Keratinocyte (primary cell): Measurements from ENCODE around the gene ARL15. TPM values are rescaled to one million over a fixed set of nuclear protein-coding genes. Genes with fewer than 3 reads are reported as not detected.

Experiments used
- DNase-seq: peaks from one replicate; pipeline ENCODE4 v3.0.0-alpha.2; 2011; ENCODE audit warnings: low read depth, missing footprints, low spot score
- FAIRE-seq: peaks from 2 replicates; lab custom pipeline; 2011; peaks lifted over from hg19 to GRCh38; lab: Jason Lieb, UNC
- H2AFZ ChIP-seq: 2 replicates; pipeline ENCODE4 v1.6.0; 2012; ENCODE audit warnings: low read length, control low read depth, inconsistent platforms; ENCODE audit not compliant: control insufficient read depth
- H3K27ac ChIP-seq: 2 replicates; pipeline ENCODE4 v1.5.1; 2011; ENCODE audit warnings: low read length; ENCODE audit not compliant: control insufficient read depth, insufficient read depth
- H3K27me3 ChIP-seq: 3 replicates; pipeline ENCODE4 v1.6.0; 2011; ENCODE audit warnings: low read length; ENCODE audit not compliant: control insufficient read depth, insufficient read depth; ENCODE audit errors: extremely low read depth
- H3K36me3 ChIP-seq, 2 experiments: 2 replicates in 1 of 2; 3 replicates in 1 of 2; pipeline ENCODE4 v1.5.1; 2011; ENCODE audit warnings: low read length in 2 of 2, mild to moderate bottlenecking in 1 of 2; ENCODE audit not compliant: control insufficient read depth in 2 of 2, insufficient read depth in 2 of 2; ENCODE audit errors: extremely low read depth in 1 of 2
- H3K4me1 ChIP-seq: 3 replicates; pipeline ENCODE4 v1.5.1; 2011; ENCODE audit warnings: low read length; ENCODE audit not compliant: control insufficient read depth, insufficient read depth; ENCODE audit errors: extremely low read depth
- H3K4me2 ChIP-seq: 3 replicates; pipeline ENCODE4 v1.6.0; 2011; ENCODE audit warnings: low read depth, low read length; ENCODE audit not compliant: control insufficient read depth, insufficient read depth; ENCODE audit errors: extremely low read depth
- H3K4me3 ChIP-seq, 3 experiments: fragments of 200-600 bp in 1 of 3; sonication (generic) in 1 of 3; 2 replicates in 2 of 3; 3 replicates in 1 of 3; pipeline ENCODE4 v1.5.1; 2011 to 2016; ENCODE audit warnings: low read length in 3 of 3, mild to moderate bottlenecking in 3 of 3, control low read depth in 2 of 3, inconsistent platforms in 1 of 3, low read depth in 1 of 3, mixed read lengths in 1 of 3, mixed run types in 1 of 3, moderate library complexity in 1 of 3; ENCODE audit not compliant: control insufficient read depth in 2 of 3, insufficient read depth in 2 of 3; ENCODE audit errors: extremely low read depth in 1 of 3
- H3K79me2 ChIP-seq: 2 replicates; pipeline ENCODE4 v1.6.0; 2012; ENCODE audit warnings: low read length; ENCODE audit not compliant: control insufficient read depth, insufficient read depth
- H3K9ac ChIP-seq: 3 replicates; pipeline ENCODE4 v1.6.0; 2011; ENCODE audit warnings: low read length; ENCODE audit not compliant: control insufficient read depth, insufficient read depth; ENCODE audit errors: extremely low read depth
- H3K9me1 ChIP-seq: 3 replicates; pipeline ENCODE4 v1.6.0; 2011; ENCODE audit warnings: low read length; ENCODE audit not compliant: control insufficient read depth, insufficient read depth; ENCODE audit errors: extremely low read depth
- H3K9me3 ChIP-seq: 2 replicates; pipeline ENCODE4 v1.5.1; 2012; ENCODE audit warnings: low read depth, low read length; ENCODE audit not compliant: control insufficient read depth
- H4K20me1 ChIP-seq: 3 replicates; pipeline ENCODE4 v1.6.0; 2011; ENCODE audit warnings: low read length; ENCODE audit not compliant: control insufficient read depth, insufficient read depth; ENCODE audit errors: extremely low read depth
- EZH2 ChIP-seq: IDR thresholded peaks from one replicate; pipeline ENCODE4 v1.6.1; 2012; ENCODE audit warnings: inconsistent platforms, mild to moderate bottlenecking, low read length, moderate library complexity
- dilution Hi-C: fragments of 300-500 bp; cut with MboI; formaldehyde crosslinking; loops from one replicate; pipeline ENCODE4 v1.7.0; 2020; ENCODE audit warnings: low sequenced_read_pairs; ENCODE audit not compliant: extremely low pct_ligation_motif_present
- polyA plus RNA-seq, 5 experiments: library from polyadenylated mRNA; depleted of rRNA in 3 of 5; stranded (reverse) in 3 of 5; stranded (forward) in 1 of 5; unstranded in 1 of 5; fragments of >200 nt; gene quantifications; 1 replicate in 1 of 5; 2 replicates in 3 of 5; 3 replicates in 1 of 5; pipeline versions ENCODE4 v1.2.1 to v1.2.3, GENCODE V29; 2011 to 2012; ENCODE audit warnings: missing spikeins in 2 of 5, low read depth in 1 of 5, low replicate concordance in 1 of 5
- TF ChIP-seq, protein P1 (sequence below), 3 experiments: IDR thresholded peaks in 1 of 3; conservative IDR thresholded peaks in 1 of 3; optimal IDR thresholded peaks in 1 of 3; 2 replicates in 2 of 3; 3 replicates in 1 of 3; pipeline versions ENCODE3 to v1.5.1; 2011; ENCODE audit warnings: low read length in 3 of 3, mild to moderate bottlenecking in 3 of 3, moderate library complexity in 2 of 3, control low read depth in 1 of 3, inconsistent platforms in 1 of 3; ENCODE audit not compliant: insufficient read depth in 2 of 3; ENCODE audit errors: extremely low read depth in 1 of 3

Gene ARL15
- polyA plus RNA-seq, 1 donor (not counting 4 experiments of a cell fraction or from before 2014, with no cell fraction given): 19.7 TPM

DNA sequence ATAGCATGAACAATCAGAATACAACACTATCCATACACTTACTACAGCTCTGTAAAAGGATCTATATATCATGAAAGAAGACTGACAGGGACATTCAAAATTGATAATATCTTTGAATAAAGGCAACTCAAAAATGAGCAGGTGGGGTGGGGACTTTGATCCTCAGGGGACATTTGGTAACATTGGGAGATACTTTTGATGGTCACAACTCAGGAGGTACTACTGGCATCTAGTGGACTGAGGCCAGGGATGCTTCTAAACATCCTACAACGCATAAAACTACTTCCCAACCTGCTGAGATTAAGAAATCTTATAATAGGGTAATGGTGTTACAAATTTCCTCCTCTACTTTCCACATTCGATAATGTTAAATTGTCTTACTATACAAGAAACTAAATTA, 243.9 kb downstream of the ARL15 start:
- no peak for DNase-seq
- Histone ChIP-seq H3K4me1 (peaks cover 18% of the 10 kb centered on the region), H2AFZ (no peak overlapping the region), H3K36me3 (no peaks in the 10 kb centered on the region), H3K9ac (no peak overlapping the region), H3K79me2 (no peaks in the 10 kb centered on the region), H3K9me1 (no peaks in the 10 kb centered on the region), H4K20me1 (no peaks in the 10 kb centered on the region), H3K4me2 (no peak overlapping the region), H3K27me3 (no peaks in the 10 kb centered on the region), H3K4me3 (no peak overlapping the region), H3K27ac (no peak overlapping the region), H3K9me3 (no peaks in the 10 kb centered on the region)
- no peak for FAIRE-seq
- TF ChIP-seq, protein P1, sequence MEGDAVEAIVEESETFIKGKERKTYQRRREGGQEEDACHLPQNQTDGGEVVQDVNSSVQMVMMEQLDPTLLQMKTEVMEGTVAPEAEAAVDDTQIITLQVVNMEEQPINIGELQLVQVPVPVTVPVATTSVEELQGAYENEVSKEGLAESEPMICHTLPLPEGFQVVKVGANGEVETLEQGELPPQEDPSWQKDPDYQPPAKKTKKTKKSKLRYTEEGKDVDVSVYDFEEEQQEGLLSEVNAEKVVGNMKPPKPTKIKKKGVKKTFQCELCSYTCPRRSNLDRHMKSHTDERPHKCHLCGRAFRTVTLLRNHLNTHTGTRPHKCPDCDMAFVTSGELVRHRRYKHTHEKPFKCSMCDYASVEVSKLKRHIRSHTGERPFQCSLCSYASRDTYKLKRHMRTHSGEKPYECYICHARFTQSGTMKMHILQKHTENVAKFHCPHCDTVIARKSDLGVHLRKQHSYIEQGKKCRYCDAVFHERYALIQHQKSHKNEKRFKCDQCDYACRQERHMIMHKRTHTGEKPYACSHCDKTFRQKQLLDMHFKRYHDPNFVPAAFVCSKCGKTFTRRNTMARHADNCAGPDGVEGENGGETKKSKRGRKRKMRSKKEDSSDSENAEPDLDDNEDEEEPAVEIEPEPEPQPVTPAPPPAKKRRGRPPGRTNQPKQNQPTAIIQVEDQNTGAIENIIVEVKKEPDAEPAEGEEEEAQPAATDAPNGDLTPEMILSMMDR (optimal IDR thresholded peaks at IDR 0.05 in 1 of 3, IDR thresholded peaks at IDR 0.05 in 1 of 3, conservative IDR thresholded peaks at IDR 0.05 in 1 of 3; ENCODE audit: extremely low read depth in 1 of 3, insufficient read depth in 2 of 3, low read length in 3 of 3): no peak
- TF ChIP-seq EZH2: no peak
- dilution Hi-C loops: no loop called here

DNA sequence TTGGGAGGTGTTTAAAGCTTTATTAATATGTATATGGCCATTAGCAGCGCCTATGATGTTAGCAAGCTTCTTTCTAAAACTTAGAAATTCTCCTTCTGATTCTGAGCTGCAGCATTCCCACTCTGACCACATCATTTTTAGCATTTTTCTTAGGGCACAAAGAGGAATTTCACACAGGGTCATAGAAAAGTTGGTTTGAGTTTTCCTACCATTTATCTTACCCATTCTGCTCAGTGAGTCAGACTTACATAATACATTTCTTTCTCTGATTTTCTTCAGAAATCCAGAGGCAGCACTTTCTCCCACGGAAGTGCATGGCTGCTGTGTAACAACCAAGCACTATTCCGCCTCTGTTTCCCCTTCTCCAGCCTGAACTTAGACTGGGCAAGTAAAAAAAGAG, 246.6 kb downstream of the ARL15 start:
- H3K4me3 ChIP-seq: no peak overlapping the region
- no peak overlapping the region for H3K9ac ChIP-seq
- peaks cover 18% of the 10 kb centered on the region for H3K4me1 ChIP-seq
- no peak overlapping the region for H2AFZ ChIP-seq
- no peaks in the 10 kb centered on the region for H3K79me2 ChIP-seq
- H3K27me3 ChIP-seq: no peaks in the 10 kb centered on the region
- no peaks in the 10 kb centered on the region for H3K9me3 ChIP-seq
- no peak overlapping the region for H3K27ac ChIP-seq
- H3K4me2 ChIP-seq: no peak overlapping the region
- H3K36me3 ChIP-seq: no peaks in the 10 kb centered on the region
- TF ChIP-seq, protein P1 (optimal IDR thresholded peaks at IDR 0.05 in 1 of 3, IDR thresholded peaks at IDR 0.05 in 1 of 3, conservative IDR thresholded peaks at IDR 0.05 in 1 of 3; ENCODE audit: extremely low read depth in 1 of 3, insufficient read depth in 2 of 3, low read length in 3 of 3): no peak
- no peak for TF ChIP-seq EZH2
- FAIRE-seq (no peak), DNase-seq (no peak)
- no peaks in the 10 kb centered on the region for H3K9me1 ChIP-seq
- dilution Hi-C loops: no loop called here
- H4K20me1 ChIP-seq: no peaks in the 10 kb centered on the region
